Panc1 (cell line): Measurements from ENCODE around the gene ATP1A3.

Source experiments
- POLR2AphosphoS5 ChIP-seq: IDR thresholded peaks from 2 replicates; pipeline ENCODE4 v1.6.1; 2012; ENCODE audit warnings: mild to moderate bottlenecking, low read depth, low read length, moderate library complexity
- REST ChIP-seq, 2 experiments: IDR thresholded peaks; 2 replicates each; pipeline ENCODE4 v1.6.1; 2011 to 2012; ENCODE audit warnings: low read depth in 2 of 2, control low read depth in 1 of 2, low read length in 1 of 2, mild to moderate bottlenecking in 1 of 2, moderate library complexity in 1 of 2; ENCODE audit not compliant: insufficient read depth in 1 of 2
- TF ChIP-seq, protein P1 (sequence below): fragments of 450-650 bp; IDR thresholded peaks from 2 replicates; pipeline ENCODE4 v1.5.1; 2017; ENCODE audit warnings: mild to moderate bottlenecking

DNA sequence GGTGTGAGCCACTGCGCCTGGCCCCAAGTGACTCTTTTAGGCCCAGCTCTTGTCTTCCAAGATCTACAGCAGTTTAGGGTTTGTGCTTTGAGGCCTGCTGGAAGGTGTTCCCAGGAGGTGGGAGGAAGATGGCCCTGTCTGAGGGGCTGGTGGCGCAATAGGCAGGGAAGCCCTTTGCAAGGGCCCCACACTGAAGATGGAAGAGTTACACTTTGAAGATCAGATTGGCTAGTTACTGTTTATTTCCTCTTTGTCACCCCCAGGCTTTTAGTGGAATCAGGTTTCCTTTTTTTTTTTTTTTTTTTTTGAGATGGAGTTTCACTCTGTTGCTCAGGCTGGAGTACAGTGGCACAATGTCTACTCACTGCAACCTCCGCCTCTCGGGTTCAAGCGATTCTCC lies 33.1 kb downstream of the ATP1A3 start:
- TF ChIP-seq POLR2AphosphoS5, result no peak
- TF ChIP-seq, protein P1, sequence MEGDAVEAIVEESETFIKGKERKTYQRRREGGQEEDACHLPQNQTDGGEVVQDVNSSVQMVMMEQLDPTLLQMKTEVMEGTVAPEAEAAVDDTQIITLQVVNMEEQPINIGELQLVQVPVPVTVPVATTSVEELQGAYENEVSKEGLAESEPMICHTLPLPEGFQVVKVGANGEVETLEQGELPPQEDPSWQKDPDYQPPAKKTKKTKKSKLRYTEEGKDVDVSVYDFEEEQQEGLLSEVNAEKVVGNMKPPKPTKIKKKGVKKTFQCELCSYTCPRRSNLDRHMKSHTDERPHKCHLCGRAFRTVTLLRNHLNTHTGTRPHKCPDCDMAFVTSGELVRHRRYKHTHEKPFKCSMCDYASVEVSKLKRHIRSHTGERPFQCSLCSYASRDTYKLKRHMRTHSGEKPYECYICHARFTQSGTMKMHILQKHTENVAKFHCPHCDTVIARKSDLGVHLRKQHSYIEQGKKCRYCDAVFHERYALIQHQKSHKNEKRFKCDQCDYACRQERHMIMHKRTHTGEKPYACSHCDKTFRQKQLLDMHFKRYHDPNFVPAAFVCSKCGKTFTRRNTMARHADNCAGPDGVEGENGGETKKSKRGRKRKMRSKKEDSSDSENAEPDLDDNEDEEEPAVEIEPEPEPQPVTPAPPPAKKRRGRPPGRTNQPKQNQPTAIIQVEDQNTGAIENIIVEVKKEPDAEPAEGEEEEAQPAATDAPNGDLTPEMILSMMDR, result no peak
- TF ChIP-seq REST (IDR thresholded peaks at IDR 0.05; ENCODE audit: insufficient read depth in 1 of 2, low read depth in 2 of 2, low read length in 1 of 2), result no peak
